ENCODE measurements around the gene ENAH.

Gene ENAH

DNA sequence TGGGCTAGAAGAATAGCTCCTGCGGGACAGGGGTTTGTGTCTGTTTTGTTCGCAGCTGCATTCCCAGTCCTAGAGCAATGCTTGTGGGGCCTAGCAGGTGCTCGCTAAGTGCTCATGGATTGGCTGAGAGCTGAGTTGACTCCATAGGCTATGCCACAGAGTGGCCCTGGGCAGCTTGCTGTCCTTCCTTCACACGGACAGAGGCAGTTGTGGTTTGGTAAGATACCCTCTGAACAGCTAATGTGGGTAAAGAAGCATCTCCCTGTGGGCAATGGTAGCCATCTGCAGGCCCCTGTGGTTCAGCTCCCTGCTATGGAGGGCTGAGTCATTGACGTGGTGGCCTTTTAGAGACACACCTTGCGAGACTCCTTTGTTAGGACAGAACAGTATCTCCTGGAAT lies 201.6 kb downstream of the ENAH start:
- no peak for DNase-seq (ENCODE audit: low read depth)

DNA sequence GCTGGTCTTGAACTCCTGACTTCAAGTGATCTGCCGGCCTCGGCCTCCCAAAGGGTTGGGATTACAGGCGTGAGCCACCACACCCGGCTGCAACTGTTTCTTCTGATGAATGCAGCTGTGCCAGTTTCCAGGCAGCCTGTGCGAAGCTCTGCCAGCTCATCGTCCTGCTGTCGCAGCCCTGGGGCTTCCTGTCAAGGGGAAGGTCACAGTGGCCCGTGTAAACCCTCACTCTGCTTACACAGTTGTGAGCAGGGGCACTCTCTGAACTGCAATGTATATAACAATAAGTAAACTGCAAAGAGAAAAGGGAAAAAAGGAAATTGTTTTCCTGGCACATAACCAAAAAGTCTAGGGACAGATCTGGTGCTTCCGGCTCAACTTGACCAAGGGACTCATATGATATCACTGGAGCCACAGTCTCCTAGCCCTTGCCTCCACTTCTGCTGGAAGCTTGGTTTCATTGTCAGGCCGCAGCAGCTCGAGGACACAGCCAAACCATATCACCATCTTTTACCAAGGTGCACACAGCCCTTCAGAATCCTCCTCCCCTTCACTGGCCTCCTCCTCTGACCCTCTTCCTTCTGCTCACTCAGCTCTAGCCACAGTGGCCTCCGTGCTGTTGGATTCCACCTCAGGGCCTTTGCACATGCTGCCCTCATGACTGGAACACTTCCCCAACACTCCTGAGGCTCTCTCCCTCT lies 202.3 kb downstream of the ENAH start:
- DNase-seq (ENCODE audit: low read depth), result no peak

DNA sequence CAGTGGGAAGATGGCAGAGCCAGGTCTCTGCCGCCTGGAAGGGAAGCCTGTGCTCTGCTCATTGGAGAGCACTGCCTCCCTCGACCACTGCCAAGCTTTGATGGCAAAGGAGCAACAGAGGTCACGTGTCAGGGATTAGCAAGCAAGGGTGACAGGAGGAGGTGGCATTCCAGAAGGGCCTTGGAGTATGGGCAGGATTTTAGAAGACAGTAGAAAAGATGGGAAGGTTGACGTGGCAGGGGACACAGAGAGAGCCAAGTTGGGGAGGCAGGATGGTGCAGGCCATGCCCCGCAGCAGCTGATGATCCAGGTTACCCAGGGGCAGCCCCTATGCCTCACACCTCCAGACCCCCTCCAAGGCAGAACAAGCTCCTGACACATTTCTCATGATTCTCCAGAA lies 203.1 kb downstream of the ENAH start:
- DNase-seq (ENCODE audit: low read depth), result no peak

DNA sequence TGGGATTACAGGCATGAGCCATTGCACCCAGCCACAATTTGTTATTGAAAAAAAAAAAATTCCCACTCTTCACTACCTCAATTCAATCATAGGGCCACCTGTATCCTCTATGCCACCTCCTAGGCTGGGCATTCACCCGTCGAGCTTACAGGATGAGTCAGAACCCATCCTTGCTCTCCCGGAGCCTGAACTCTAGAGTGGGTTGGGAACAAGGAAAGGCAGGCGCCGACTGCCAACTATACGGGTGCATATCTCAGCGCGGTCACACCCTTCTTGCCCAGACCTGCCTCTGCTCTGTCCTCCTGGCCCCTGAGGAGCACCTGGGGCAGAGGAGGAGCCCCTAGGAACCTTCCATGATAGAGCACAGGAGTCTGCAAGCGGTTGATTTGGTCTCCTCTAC lies 203.7 kb downstream of the ENAH start:
- no peak for DNase-seq (ENCODE audit: low read depth)

DNA sequence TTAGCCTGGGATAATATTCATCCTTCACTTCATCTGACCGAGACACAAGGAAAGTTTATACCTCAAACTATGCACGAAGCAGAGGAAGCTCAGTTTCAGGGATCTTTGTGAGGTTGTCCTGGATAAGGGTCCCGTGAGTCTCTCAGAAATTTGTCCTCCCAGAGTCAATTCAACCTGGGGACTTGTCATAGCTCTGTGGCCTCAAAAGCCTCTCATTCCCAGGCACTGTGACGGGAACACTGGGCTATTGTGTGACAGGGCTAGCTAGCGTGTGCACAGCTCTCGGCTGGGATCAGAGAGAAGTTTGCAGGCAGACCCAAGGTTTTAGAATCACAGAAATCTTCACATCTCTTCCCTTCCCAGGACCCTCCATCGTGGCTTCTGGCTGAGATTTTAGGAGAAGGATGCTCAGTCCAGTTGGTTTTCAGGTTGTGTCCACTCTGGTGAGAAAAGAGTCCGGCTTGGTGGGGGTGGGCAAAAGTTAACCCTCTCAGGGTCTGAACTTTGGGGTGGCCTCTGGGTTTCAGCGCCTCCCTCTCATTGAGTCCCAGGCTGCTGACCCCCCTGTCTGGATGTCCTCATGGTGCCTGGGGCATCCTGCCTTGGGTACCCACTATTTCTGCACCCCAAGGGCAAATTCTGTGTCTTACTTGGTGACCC lies 204.6 kb downstream of the ENAH start:
- DNase-seq (ENCODE audit: low read depth), result no peak

DNA sequence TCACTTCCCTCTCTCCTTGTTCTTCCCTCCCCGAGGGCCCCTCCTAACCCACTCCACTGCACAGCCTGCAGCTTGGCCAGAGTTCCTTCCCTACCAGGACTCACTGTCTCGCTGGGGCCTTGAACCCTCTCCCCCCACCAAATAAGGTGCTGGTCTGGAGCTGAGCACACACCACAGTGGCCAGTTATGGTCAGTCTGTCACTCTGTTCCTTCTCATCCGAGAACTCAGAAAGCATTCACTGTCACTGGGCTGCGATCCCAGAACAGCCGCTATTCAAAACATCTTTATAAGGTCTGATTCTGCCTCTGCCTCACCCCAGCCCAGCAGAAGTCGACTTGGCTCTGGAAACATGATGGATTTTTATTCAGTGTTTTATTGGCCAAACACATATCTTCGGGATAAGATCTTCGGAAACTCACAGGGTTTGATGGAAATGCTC lies 205.3 kb downstream of the ENAH start:
- DNase-seq (ENCODE audit: low read depth), result no peak

DNA sequence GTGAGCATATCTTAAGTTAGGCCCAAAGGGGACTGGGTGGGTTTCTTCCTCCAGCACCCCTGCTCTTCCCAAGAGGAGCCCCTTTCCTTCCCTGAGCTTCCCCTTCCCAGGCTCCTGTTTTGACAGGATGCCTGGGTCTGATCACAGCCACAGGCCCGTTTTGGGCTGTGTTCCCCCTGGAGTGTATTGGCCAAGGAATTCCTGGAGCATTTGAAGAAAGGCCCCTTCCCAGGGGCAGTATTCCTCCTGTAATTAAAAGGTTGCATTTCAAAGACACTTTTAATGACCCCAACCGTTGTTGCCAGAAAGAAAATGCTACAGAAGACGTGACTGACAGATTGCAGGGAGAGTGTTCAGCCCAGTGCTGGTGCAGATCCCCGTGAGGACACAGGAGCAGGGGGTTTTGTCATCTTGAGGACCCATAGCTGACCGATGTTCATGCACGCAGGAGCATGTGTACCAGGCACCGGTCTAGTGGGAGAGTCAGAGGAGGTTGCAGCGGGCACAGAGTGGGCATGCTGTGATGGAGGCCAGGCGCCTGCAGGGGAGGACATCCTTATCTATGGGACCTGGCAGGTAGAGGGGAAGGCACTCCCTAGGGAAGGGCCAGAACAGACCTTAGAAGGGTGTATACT lies 205.8 kb downstream of the ENAH start:
- no peak for DNase-seq (ENCODE audit: low read depth)

DNA sequence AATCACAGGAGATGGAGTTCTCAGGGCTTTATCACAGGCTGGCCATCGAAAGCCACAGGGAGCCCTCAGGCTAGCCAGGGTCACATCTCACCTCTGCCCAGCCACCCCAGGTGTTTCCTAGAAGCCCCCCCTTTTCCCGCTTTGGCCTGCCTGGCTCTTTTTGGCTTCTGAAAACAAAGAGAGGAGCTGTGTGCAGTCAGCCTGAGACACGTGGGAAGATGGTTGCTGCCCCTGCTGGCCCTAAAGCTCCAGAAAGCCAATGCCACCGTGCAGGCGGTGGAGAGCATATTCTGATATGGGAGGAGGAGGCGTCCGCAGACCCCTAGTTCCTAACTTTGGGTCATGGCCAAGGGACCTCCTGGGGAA lies 206.3 kb downstream of the ENAH start:
- DNase-seq (ENCODE audit: low read depth), result no peak

DNA sequence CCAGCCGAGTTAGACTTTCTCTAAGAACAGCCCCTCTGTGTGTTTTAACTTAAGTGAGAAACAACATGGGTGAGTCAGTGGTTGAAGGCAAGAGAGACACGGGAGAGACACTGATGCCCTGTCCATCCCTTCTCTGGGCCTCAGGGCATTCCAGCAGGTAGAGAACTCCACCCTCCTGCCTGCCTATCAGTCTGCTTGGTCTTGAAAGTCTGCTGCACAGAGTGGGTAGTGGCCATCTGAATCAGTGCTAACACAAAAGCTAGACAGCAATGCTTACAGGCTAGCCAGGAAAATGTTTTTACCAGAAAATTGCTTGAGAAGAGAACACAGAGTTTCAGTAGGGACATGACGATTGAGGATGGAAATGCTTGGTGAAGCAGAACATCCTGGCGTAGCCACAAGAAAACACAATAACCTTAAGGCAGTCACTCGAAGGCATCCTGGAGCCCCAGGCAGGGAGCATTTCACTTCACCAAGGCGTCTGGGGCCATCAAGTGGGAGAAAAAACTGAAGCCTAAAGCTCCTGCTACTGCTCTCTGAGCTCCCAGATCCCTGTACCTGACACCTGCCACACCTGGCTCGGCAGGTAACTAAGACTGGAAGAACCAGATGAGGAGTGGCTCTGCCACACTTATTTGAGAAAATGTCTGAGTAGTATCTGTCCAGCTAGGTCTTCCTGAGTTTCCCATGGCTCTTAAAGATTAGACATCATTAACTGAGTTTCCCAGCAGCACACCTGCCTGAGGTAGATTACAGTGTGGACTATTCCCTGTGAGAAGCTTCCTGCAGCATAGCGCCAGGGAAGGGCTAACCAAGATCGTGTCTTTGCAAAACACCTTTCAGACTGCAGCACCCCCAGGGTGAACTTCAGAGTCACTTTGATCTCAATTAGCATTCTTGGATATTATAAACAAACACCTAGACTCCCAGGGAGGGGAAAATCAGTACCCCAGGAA lies 207.0 kb downstream of the ENAH start:
- DNase-seq (ENCODE audit: low read depth), result no peak

DNA sequence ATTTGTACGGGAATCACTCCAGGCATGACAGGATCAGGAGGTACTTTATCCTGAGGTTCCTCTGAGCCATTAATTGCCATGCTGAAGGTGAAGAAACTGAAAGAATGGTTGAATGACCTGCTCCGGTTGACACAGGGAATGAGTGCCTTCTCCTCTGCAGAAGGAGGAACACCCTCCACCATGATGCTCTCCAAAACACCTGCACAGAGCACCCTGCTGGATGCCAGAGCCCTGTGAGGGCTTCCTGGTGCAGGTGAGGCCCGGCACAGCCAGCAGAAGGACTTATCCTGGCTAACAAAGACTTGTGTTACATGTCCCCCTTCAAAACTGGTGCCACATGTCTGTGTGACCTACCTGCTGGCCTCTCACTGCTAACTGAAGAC lies 210.8 kb downstream of the ENAH start:
- DNase-seq (ENCODE audit: low read depth), result no peak

DNA sequence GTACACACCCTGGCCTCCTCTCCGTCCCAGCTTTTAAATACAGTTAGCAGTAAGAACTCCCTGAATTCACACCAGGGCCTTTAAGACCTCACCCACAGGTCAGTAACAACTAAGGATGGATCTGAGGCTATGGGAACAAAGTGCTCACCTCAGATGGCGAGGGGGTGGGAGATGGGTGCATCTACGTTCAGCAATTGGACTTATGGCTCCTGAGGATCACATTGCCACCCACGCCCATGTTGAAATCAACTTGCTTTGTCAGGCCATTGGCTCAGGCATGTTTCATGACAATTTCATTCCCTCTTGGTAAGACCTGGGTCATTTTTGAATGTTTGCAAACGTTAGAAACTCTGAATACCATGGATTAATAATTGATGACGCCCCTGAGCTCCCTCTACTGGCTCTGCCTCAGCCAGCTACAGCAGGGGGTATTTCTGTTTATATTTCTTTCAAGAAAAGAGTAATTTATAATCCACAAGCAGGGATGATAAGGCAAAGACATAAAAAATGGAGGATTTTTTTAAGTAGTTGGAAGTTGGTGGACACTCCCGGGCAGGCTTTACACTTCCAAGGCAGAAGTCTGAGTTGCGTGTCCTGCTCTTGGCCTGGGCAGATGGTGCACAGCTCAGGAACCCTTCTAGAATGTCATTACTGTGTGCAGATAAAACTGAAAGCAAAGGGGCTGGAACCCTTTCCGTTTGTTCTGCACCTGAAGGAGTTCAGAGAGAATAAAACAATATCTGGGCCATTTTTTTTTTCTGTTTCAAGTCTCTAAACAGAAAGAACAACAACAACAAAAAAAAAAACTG lies 211.4 kb downstream of the ENAH start:
- no peak for DNase-seq (ENCODE audit: low read depth)

DNA sequence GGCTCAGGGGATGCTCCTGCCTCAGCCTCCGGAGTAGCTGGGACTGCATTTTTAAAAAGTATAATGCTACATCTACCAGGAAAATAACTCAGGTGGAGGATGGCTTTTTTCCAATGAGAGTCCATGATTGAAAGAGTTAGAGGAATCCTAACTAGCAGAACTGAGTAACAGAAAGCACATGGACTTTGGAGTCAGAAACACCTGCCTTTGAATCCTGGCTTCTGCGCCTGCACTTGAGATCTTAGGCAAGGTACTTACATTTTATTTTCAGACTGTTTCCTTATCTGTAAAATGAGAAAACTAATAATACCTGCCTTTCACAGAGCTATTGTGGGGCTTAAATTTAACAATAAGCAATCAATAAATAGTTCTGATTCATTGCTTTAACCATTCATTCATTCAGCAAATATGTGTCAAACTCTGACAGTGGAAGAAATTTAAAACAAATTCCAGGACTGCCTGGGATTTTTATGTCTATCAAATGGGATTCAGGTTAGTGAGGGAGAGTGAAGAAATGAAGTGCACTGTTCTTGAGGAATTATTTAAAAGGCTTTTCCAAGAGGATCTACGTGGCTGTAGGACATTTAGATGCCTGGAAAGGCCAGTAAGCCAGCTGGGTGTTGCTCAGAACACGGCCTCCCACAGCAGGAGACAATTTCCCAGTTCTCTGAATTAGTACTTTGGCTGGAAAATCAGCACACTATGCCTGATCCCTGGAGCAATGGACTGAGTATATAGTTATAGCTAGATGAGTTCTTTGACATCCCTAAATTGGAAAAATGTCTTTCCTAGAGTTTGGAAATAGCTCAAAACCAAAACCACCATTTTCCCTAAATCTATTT lies 212.3 kb downstream of the ENAH start:
- DNase-seq (ENCODE audit: low read depth), result no peak

DNA sequence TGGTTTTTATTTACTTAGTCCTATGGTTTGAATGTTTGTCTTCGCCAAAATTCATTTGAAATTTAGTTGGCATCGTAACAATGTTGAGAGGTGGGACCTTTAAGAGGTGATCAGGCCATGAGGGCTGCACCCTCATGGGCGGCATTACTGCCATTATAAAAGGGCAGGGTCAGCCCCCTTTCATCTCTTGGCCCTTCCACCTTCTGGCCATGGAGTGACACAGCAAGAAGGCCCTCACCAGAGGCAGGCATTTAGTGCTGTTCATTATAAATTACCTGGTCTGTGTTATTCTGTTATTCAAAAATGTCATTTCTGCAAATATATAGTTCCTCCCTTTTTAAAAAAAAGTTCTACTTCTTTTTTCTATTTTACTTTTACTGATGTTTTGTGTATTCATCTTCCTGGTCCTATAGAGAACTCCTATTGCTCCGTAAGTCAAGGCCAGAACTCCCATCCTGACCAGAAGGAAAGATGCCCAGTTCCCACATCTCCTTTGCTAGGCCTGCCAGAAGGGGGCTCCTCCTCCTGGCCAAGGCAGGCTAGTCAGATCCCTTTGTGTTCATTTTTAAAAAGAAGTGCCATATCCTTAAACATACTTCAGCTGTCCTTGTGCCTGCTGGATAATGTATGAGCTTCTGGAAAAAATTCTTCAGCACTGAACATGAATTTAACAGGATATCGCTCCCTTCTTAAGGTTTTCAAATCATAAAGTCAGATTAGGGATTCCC lies 215.0 kb downstream of the ENAH start:
- no peak for DNase-seq (ENCODE audit: low read depth)
